Measurements from ENCODE around the gene SELPLG.
"Not testable (repeated sequence)": the region's sequence is repeated elsewhere in the genome, so short reads cannot be mapped to it uniquely, and the experiment has no call there.

The SELPLG gene

GRCh38 chr12:108654622-108655021 is 20.9 kb upstream of the SELPLG start:
- DNase-seq: not testable (repeated sequence)

DNA sequence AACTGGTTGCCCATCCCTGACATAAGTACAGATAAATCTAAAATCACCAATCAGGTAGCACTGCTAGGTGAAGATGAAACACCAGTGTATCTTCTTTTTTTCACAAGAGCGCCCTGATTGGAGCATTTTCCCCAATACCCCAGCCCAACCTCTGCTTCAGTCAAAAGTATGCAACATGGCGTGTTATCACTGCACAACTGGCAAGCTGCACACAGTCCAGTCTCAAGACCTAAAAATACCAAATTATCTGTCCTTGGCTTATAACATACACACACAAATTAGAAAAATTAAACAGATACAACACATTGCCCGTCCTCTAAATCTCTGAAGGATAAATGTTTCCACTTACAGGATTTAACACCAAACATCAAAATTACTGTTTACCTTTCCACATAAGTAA is 20.2 kb upstream of the SELPLG start:
- no peak for DNase-seq

DNA sequence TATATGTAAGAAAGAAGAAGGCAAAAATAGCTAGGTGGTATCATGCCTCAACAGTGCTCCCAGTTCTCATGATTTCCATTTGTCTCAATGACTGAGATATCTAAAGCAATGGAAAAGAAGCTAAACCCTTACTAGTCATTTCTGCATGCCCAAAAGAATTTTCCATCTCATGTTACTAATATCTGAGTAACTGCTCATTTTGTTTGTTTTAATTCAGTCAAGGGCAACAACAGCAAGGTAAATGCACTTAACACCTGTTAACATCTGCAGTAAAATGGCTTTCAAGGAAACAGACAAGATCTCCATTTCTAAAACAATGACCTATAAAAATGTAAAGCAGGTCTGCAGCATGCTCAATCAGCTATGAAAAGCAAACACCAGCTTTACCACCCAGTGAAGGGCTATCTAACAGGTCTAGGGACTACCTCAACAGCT is 19.4 kb upstream of the SELPLG start:
- DNase-seq: no peak

DNA sequence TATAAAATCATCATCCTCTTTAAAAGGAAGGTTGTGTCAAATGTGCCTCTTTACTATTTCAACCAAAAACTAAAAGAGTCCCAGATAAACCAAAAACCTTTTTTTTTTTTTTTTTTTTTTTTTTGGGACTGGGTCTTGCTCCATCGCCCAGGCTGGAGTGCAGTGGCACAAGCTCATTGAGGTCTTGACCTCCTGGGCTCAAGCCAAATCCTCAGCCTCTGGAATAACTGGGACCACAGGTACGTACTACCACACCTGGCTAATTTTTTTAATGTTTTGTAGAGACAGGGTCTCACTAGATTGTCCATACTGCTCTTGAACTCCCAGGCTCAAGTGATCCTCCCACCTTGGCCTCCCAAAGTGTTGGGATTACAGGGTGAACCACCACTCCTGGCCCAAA is 16.4 kb upstream of the SELPLG start:
- no peak for DNase-seq

DNA sequence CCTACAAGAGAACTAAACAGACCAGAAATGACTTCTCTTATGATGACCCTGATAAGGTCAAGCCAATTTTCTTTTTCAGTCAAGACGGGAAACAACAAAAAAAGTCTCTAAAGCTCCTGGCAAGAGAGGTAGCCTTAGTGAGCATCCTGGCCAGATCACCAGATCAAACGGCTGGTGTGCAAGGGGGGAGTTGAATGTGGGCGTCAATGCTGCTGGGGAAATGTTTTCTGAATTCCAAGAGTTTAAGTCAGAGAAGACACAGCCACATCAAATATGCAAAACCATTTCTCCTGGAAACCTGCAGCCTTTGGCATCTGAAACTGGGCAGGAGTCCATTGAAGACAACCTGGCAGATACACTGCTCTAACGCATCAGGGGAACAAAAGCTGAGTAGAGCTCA is 16.0 kb upstream of the SELPLG start:
- DNase-seq: no peak

GRCh38 chr12:108649126-108649525 is 15.4 kb upstream of the SELPLG start:
- no peak for DNase-seq

- no peak for DNase-seq
Observed at GRCh38 chr12:108648371-108648770, 14.7 kb upstream of the SELPLG start.

DNA sequence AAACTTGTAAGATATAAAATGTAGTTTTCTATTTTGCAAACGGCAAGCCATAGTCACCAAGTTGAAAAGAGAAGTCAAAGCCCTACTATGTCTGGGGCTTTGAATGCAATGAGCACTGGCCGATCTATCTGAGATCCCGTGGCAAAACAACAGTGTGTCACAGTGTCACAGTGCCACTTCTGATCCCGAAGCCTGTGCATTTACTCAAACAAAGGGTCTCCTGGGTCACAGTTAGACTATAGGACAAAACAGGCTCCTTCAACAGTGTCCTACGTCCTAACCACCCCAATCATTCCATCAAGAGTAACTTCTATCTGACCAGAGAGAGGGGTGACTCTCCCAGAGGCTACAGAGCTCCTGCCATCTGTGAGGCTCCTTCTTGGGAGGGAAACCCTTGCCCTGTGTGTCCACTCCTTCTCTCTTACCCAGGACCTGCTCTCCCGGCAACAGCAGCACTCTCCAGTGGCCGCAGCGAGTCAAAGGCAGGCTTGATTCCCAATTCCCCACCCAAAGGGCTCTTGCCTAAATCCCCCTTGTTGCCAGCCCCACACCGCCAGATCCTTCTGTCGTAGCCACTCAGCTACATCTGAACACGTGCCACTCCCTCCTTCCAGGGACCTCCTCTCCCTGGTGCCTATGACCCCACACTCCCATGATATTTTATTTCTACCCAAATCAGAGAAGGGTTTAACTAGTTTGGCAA is 14.0 kb upstream of the SELPLG start:
- DNase-seq: no peak

- no peak for DNase-seq
Observed at GRCh38 chr12:108646600-108647579, 13.2 kb upstream of the SELPLG start.

- DNase-seq: no peak
Observed at GRCh38 chr12:108645686-108646599, 12.2 kb upstream of the SELPLG start.

DNA sequence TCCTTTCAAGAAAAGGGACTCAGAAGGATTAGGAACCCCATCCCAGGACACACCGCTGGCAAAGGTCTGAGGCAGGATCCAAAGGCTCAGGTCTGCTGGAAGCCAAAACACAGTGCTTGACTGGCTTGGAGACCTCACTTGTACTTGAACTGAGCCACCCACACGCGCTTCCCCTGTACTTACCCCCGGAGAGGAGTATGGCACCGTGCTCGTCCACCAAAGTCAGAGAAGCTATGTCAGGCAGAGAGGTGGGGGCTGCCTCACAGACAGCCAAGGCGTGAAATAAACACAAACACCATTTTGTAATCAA is 11.1 kb upstream of the SELPLG start:
- DNase-seq: no peak

- peak in 1 of 2 donors; percentile 49 for DNase-seq
Observed at GRCh38 chr12:108643941-108644810, 10.5 kb upstream of the SELPLG start.

GRCh38 chr12:108642899-108643654 is 9.4 kb upstream of the SELPLG start:
- DNase-seq: no peak

- DNase-seq: no peak
Observed at GRCh38 chr12:108642269-108642870, 8.7 kb upstream of the SELPLG start.

GRCh38 chr12:108641446-108642268 is 8.0 kb upstream of the SELPLG start:
- DNase-seq: no peak

DNA sequence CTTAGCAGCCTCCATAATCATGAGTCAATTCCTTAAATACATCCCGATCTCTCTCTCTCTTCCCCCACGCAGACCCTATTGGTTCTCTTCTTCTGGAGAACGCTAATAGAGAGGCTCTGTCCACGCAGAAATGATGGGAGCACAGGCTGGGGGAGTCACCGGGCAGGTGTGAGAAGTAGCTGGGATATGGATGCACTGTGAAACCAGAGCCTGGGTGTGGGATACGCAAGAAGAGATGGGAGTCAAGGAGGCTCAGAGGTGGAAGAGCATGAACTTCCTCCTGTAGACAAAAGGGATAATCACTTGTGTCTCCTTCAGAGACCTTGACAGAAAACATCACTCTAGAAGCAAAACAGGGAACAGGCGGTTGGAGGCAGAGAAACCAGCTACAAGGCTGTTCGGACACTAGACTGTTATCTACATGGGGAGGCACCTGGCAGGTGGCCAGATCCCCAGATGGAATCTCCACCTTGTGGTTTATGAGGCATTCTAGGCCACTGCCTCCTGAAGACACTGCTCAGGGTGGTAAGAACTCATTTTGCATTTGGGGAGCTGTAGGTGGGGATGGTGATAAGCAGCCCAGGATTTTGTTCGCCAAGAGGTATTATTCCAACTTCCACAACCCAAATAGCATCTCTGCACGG is 7.2 kb upstream of the SELPLG start:
- DNase-seq: no peak

- DNase-seq: no peak
Observed at GRCh38 chr12:108638997-108639822, 5.5 kb upstream of the SELPLG start.

DNA sequence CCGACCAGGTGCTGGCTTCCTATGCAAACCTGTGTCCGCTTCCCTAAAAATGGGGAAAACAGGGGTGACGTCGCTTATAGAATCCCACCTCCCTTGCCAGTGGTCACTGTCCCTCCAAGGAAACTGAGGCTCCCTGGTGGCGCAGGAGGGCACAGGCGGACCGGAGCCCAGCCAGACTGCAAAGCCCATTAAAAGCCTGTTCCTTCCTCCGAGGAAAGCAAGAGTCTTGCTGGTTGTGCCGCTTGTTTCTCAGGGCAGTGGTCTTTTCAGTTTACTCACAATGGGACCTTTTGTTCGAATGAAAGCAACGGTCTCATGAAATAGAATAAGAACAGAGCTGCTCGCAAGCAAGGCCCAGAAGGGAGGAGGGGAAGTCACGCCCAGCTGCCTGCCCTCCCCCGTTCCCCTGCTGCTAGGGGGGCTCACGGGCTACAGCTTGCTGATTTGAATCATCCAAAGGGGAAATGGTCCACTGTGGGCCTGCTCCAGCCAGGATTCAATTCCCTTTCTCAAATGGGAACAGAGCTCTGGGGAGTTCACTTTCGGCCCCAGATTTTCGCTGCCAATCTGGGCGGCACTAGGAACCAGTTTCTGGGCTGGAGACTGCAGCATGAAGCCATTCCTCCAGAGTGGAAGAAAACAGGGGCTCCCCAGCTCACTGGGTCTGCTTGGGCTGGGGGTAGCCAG is 4.6 kb upstream of the SELPLG start:
- DNase-seq: peak; percentile 67 to 82

Measured in hippocampal formation (tissue), 2 donors.